GM20000 (cell line): ENCODE data around the gene NELFB.
"Not testable (repeated sequence)": the region's sequence is repeated elsewhere in the genome, so short reads cannot be mapped to it uniquely, and the experiment has no call there.

Experiments used
- DNase-seq: peaks from one replicate; pipeline ENCODE4 v3.0.0; 2012; ENCODE audit warnings: low spot score
- CTCF ChIP-seq: IDR thresholded peaks from 2 replicates; pipeline ENCODE4 v1.5.1; 2012; ENCODE audit warnings: mild to moderate bottlenecking, control low read depth; ENCODE audit errors: extremely low read depth, missing control alignments

NELFB gene

GRCh38 chr9:137240841-137241489 lies 14.2 kb upstream of the NELFB start, which contains the start of gene TUBB4B:
TSS of gene TUBB4B (plus strand) at chr9:137241287. CDS start at chr9:137241361, 74 bp downstream.
- TF ChIP-seq CTCF = no peak
- peak; percentile 100 for DNase-seq

- peak; percentile 79 for DNase-seq
- TF ChIP-seq CTCF = no peak
These were observed 13.4 kb upstream of the NELFB start for GRCh38 chr9:137241490-137242268.

- no peak for DNase-seq
- TF ChIP-seq CTCF = no peak
These were observed 12.6 kb upstream of the NELFB start for GRCh38 chr9:137242269-137243203.

GRCh38 chr9:137243266-137243625 lies 11.9 kb upstream of the NELFB start:
- not testable (repeated sequence) for DNase-seq

GRCh38 chr9:137243626-137244485 lies 11.3 kb upstream of the NELFB start:
- DNase-seq = no peak
- TF ChIP-seq CTCF = no peak

GRCh38 chr9:137244486-137245449 lies 10.4 kb upstream of the NELFB start:
- no peak for TF ChIP-seq CTCF
- DNase-seq = no peak
